Small intestine (tissue), 7 donors: Measurements from ENCODE around the gene SEC16B. TPM values are rescaled to one million over a fixed set of nuclear protein-coding genes. Genes with fewer than 3 reads are reported as not detected.

Source experiments
- DNase-seq, 2 donors: peaks; one replicate each; pipeline versions ENCODE4 v3.0.0 to v3.0.0-alpha.2; 2013
- FAIRE-seq: peaks from 2 replicates; lab custom pipeline; 2012; peaks lifted over from hg19 to GRCh38; lab: Jason Lieb, UNC
- H3K27ac ChIP-seq, 3 donors: one replicate each; pipeline ENCODE4 v1.5.1; 2013; ENCODE audit warnings: low read length in 2 of 3, mild to moderate bottlenecking in 2 of 3, control low read depth in 1 of 3, inconsistent platforms in 1 of 3, low read depth in 1 of 3, moderate library complexity in 1 of 3
- H3K27me3 ChIP-seq, 3 donors: one replicate each; pipeline ENCODE4 v1.6.1; 2013; ENCODE audit warnings: low read length in 3 of 3, inconsistent platforms in 1 of 3; ENCODE audit not compliant: control insufficient read depth in 3 of 3, insufficient read depth in 3 of 3
- H3K36me3 ChIP-seq, 3 donors: one replicate each; pipeline ENCODE4 v1.6.1; 2013; ENCODE audit warnings: low read length in 3 of 3, inconsistent platforms in 1 of 3, low read depth in 1 of 3, mild to moderate bottlenecking in 1 of 3, moderate library complexity in 1 of 3; ENCODE audit not compliant: control insufficient read depth in 3 of 3, insufficient read depth in 2 of 3
- H3K4me1 ChIP-seq, 3 donors: one replicate each; pipeline ENCODE4 v1.6.1; 2013; ENCODE audit warnings: low read length in 2 of 3, inconsistent platforms in 1 of 3, low read depth in 1 of 3, mild to moderate bottlenecking in 1 of 3, moderate library complexity in 1 of 3; ENCODE audit not compliant: control insufficient read depth in 3 of 3, insufficient read depth in 2 of 3
- H3K4me3 ChIP-seq, 3 donors: one replicate each; pipeline ENCODE4 v1.5.1; 2013; ENCODE audit warnings: low read length in 3 of 3, control low read depth in 1 of 3, inconsistent platforms in 1 of 3, low read depth in 1 of 3, mild to moderate bottlenecking in 1 of 3, moderate library complexity in 1 of 3
- H3K9me3 ChIP-seq, 2 donors: one replicate each; pipeline ENCODE4 v1.6.1; 2013; ENCODE audit warnings: low read depth in 1 of 2, low read length in 1 of 2; ENCODE audit not compliant: control insufficient read depth in 2 of 2, insufficient read depth in 1 of 2
- WGBS, 3 donors: extraction: QIAGEN DNeasy Blood & Tissue Kit; methylation state at CpG; one replicate each; pipeline ENCODE4 v1.1.7; 2013; 5-methylcytosine and 5-hydroxymethylcytosine counted together
- polyA plus RNA-seq, 4 donors: library from polyadenylated mRNA; stranded (reverse) in 3 of 4; unstranded in 1 of 4; fragments of 200-250 nt in 3 of 4; fragments of 120-200 nt in 1 of 4; gene quantifications; one replicate each; pipeline versions ENCODE4 v1.2.1 to v1.2.3, GENCODE V29; 2013
- donor health status: healthy with polysubstance abuse.
- donor health status: control.
- donor health status: control.
- donor health status: Bipolar disorder and iron deficiency.
- donor health status: healthy.

Gene SEC16B
- polyA plus RNA-seq, 4 donors = 10.2 to 68.0 (median 32.4) TPM

DNA sequence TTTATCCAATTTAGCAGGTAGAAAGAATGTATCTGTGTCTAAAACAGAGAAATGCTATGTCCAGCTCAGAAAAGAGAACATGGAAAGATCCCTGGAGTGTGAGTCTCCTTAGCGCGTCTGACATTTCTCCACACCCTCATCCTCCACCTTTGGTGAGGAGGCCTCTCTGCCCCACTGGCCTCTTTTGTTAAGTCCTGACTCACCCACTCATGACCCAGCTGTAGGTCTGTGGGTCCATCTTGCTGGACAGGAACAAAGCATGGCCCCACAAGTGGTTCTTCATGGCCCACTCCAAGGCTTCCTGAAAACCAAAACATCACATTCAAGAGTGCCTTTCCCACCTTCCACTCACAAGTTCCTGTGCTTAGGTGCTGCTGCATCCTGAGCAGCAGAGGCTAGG, 15.8 kb downstream of the SEC16B start:
- Histone ChIP-seq H3K4me3 (no peak overlapping the region), H3K9me3 (no peaks in the 10 kb centered on the region), H3K27ac (no peak overlapping the region), H3K36me3 (peaks cover 0 to 34% (median 18%) of the 10 kb centered on the region in 3 donors), H3K27me3 (no peaks in the 10 kb centered on the region), H3K4me1 (no peaks in the 10 kb centered on the region)
- DNase-seq = no peak
- FAIRE-seq = no peak
- WGBS, 3 donors = 96 to 100% (median 99%) methylated on average over 2 of the region's 2 CpGs

DNA sequence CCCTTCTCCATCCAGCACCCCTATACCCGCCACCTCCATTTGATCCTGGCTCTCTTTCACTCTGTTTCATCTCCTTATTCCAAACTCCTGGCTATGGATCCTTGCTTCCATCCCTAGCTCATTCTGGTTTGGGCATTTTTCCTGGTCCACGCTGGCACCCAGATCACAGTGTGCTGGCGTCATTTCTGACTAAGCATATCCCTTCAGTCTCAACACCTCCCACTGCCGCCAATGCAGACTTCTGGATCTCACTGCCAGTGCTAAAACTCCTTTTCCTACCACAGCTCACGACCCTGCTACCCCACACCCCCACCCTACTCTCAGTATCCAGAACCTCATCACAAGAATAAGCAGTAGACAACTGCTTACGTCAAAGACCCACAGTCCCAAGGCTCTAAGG, 16.3 kb downstream of the SEC16B start:
- peaks cover 0 to 30% (median 16%) of the 10 kb centered on the region in 3 donors for H3K36me3 ChIP-seq

GRCh38 chr1:177952691-177953090, 17.2 kb downstream of the SEC16B start:
- no peak overlapping the region for H3K27ac ChIP-seq
- 91 to 94% (median 93%) methylated on average over 8 to 9 of the region's 9 CpGs for WGBS, 3 donors
- peaks cover 0 to 29% (median 16%) of the 10 kb centered on the region in 3 donors for H3K36me3 ChIP-seq
- FAIRE-seq (no peak), DNase-seq (no peak)
- H3K27me3 ChIP-seq = no peaks in the 10 kb centered on the region
- H3K4me1 ChIP-seq = no peaks in the 10 kb centered on the region
- no peak overlapping the region for H3K4me3 ChIP-seq
- no peaks in the 10 kb centered on the region for H3K9me3 ChIP-seq

More for the DNA sequence above, 16.3 kb downstream of the SEC16B start:
- no peaks in the 10 kb centered on the region for H3K4me1 ChIP-seq
- H3K27ac ChIP-seq = no peak overlapping the region
- FAIRE-seq (no peak), DNase-seq (no peak)
- 86 to 95% (median 90%) methylated on average over 6 of the region's 6 CpGs for WGBS, 3 donors
- no peak overlapping the region for H3K4me3 ChIP-seq
- no peaks in the 10 kb centered on the region for H3K9me3 ChIP-seq
- H3K27me3 ChIP-seq = no peaks in the 10 kb centered on the region

- H3K4me3 ChIP-seq = no peak overlapping the region
- H3K27ac ChIP-seq = no peak overlapping the region
- H3K36me3 ChIP-seq = peaks cover 0 to 32% (median 16%) of the 10 kb centered on the region in 3 donors
- no peaks in the 10 kb centered on the region for H3K27me3 ChIP-seq
- no peaks in the 10 kb centered on the region for H3K9me3 ChIP-seq
- H3K4me1 ChIP-seq = no peaks in the 10 kb centered on the region
- DNase-seq (no peak), FAIRE-seq (no peak)
- WGBS, 3 donors = 85 to 96% (median 90%) methylated on average over 7 of the region's 7 CpGs
These were observed 17.6 kb downstream of the SEC16B start for GRCh38 chr1:177952249-177952648.

DNA sequence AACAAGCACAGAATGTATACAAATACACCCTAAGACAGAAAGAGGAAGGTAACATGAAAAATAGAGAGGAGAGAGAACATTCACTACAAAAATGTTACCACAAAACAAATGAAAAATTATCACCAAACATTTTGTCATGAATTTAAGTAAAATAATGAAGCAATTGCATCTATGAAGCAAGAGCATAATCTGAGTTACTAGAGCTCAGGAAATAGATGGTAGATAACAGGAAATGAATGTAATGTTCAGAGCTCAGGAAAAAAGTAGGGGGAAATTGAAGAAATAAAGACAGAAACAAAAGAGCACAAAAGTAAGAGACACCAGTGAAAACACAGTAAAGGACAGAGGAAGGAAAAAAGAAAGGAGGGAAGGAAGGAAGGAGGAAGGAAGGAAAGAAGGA, 19.4 kb downstream of the SEC16B start:
- DNase-seq = no peak
- Histone ChIP-seq H3K9me3 (no peaks in the 10 kb centered on the region), H3K27ac (no peak overlapping the region), H3K36me3 (peaks cover 0 to 43% (median 17%) of the 10 kb centered on the region in 3 donors), H3K4me1 (no peaks in the 10 kb centered on the region), H3K4me3 (no peak overlapping the region), H3K27me3 (no peaks in the 10 kb centered on the region)
- no peak for FAIRE-seq

GRCh38 chr1:177948336-177948972, 21.4 kb downstream of the SEC16B start:
- H3K4me1 ChIP-seq = no peaks in the 10 kb centered on the region
- H3K9me3 ChIP-seq = no peaks in the 10 kb centered on the region
- H3K4me3 ChIP-seq = no peak overlapping the region
- DNase-seq (peak; percentile 72 to 73), FAIRE-seq (no peak)
- WGBS, 3 donors = 23 to 29% (median 23%) methylated on average over 8 of the region's 8 CpGs
- H3K36me3 ChIP-seq = peaks cover 0 to 52% (median 16%) of the 10 kb centered on the region in 3 donors
- H3K27me3 ChIP-seq = no peaks in the 10 kb centered on the region
- no peak overlapping the region for H3K27ac ChIP-seq

DNA sequence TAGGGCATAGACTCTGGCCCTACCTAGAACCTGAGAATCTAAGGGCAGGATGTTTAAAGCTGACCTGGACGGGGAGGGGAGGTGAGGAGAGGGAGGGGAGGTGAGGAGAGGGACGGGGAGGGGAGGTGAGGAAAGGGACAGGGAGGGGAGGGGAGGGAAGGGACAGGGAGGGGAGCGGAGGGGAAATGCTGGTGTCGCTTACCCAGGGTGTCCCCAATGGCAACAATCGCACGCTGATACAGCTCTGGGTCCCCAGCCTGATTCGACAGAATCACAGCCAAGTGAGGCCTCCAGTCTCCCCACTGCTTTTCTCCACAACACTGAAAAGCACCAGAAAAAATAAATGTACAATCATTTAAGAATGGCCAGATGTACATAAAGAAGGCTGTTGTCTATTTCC, 22.2 kb downstream of the SEC16B start:
- Histone ChIP-seq H3K9me3 (no peaks in the 10 kb centered on the region), H3K4me3 (no peak overlapping the region), H3K4me1 (no peaks in the 10 kb centered on the region), H3K27ac (no peak overlapping the region), H3K27me3 (no peaks in the 10 kb centered on the region), H3K36me3 (peaks cover 0 to 49% (median 15%) of the 10 kb centered on the region in 3 donors)
- DNase-seq (no peak), FAIRE-seq (no peak)
- 80 to 85% (median 84%) methylated on average over 6 to 7 of the region's 7 CpGs for WGBS, 3 donors

- peak; percentile 34 to 60 for DNase-seq
- Histone ChIP-seq H3K9me3 (no peaks in the 10 kb centered on the region), H3K4me1 (no peaks in the 10 kb centered on the region), H3K27ac (no peak overlapping the region), H3K36me3 (peaks cover 0 to 46% (median 13%) of the 10 kb centered on the region in 3 donors), H3K27me3 (no peaks in the 10 kb centered on the region), H3K4me3 (no peak overlapping the region)
- FAIRE-seq = no peak
- WGBS, 3 donors = 54 to 55% (median 54%) methylated on average over 12 of the region's 12 CpGs
These were observed 23.8 kb downstream of the SEC16B start for GRCh38 chr1:177945943-177946650.
